Head of caudate nucleus (tissue), 42 donors: ENCODE measurements around the gene TMEM120B.

Experiments used
- DNase-seq, 42 donors: peaks; one replicate each; pipeline versions ENCODE4 v3.0.0 to v3.0.0-alpha.2; 2020 to 2021; ENCODE audit warnings: mixed read lengths in 7 of 42
- intact Hi-C: fragments of 100-400 bp; cut with DNase I; formaldehyde crosslinking; loops from one replicate; pipeline ENCODE4 v1.15.0; 2022

TMEM120B gene

DNA sequence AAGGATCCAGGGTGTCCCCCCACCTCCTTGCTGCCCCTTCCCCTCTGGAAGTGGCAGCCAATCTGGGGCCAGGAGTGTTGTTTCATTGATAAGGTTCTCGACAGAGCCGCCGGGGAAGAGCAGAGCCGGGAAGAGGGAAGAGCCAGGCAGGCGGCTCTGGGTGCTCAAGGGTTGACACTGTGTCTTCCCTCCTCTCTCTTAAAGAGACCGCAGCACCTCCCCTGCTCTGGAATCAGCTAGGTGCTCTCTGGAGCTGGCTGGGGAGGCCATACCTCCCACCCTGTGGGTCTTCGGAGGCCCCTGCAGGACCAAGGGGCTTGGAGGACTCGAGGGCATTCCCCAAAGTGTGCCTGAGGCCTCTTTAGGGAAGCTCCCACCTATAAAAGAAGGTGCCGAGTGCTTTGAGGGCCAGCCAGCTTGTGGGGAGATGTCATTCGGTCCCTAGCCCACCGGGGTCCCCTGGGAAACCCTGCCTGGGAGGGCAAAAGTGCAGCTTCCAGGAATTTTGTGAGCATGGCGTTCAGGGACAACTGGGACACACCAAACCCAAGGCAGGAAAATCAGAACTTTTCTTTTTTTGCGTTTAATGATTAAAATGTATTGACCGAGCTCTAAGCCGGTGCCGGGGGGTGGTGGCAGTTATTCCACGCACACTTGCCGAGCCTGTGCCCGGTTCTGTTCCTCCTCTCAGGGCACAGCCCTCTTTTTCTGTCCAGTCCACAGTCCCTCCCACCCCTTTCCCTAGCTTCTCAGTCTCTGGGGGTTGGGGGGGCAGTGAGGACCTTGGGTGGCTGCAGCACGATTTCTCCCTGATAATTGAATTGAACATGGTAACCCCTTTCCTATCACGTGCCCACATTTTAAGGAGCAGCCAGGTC lies 94.2 kb downstream of the TMEM120B start:
- peak in 17 of 42 donors; percentile 37 to 80 (median 60) for DNase-seq
- intact Hi-C loops, result no loop called here

- intact Hi-C loops, result no loop called here
- no peak for DNase-seq
Observed at GRCh38 chr12:121807642-121808347, 95.2 kb downstream of the TMEM120B start.

DNA sequence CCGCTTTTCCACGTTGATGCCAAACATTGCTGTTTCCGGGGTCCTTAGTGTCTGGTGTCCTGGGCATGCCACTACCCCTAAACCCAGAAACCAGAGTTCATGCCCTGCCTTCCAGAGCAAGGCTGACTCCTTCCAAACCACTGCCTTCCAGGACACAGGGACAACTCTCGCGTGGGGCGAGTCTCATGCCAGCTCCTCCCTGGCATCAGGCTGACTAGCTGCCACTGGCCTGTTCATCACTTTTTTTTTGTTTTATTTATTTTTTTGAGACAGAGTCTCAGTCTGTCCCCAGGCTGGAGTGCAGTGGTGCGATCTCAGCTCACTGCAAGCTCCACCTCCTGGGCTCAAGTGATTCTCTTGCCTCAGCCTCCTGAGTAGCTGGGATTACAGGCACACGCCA lies 96.1 kb downstream of the TMEM120B start:
- DNase-seq, result no peak
- intact Hi-C loops, result no loop called here

DNA sequence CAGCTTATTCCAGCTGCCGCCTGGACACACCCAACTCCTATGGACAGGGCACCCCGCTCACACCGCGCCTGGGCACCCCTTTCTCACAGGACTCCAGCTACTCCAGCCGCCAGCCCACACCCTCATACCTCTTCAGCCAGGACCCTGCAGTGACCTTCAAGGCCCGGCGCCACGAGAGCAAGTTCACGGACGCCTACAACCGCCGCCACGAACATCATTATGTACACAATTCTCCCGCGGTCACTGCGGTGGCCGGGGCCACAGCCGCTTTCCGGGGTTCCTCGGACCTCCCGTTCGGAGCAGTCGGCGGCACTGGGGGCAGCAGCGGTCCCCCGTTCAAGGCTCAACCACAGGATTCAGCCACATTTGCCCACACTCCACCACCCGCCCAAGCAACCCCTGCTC lies 97.2 kb downstream of the TMEM120B start:
- DNase-seq, result no peak
- intact Hi-C loops, result loop anchor here (5.0 kb wide), 1 partner anchor 78 kb away; the partner anchor contains the start of gene PSMD9

- DNase-seq, result no peak
- intact Hi-C loops, result loop anchor here (5.0 kb wide), 1 partner anchor 77 kb away; the partner anchor contains the start of gene PSMD9
Observed at GRCh38 chr12:121810234-121810817, 97.8 kb downstream of the TMEM120B start.

- intact Hi-C loops, result loop anchor here (5.0 kb wide), 1 partner anchor 76 kb away; the partner anchor contains the start of gene PSMD9
- no peak for DNase-seq
Observed at GRCh38 chr12:121810833-121811433, 98.4 kb downstream of the TMEM120B start.

GRCh38 chr12:121811434-121812319 lies 99.1 kb downstream of the TMEM120B start:
- intact Hi-C loops, result loop anchor here (5.0 kb wide), 1 partner anchor 76 kb away; the partner anchor contains the start of gene PSMD9
- peak in 39 of 42 donors; percentile 47 to 86 (median 72) for DNase-seq

DNA sequence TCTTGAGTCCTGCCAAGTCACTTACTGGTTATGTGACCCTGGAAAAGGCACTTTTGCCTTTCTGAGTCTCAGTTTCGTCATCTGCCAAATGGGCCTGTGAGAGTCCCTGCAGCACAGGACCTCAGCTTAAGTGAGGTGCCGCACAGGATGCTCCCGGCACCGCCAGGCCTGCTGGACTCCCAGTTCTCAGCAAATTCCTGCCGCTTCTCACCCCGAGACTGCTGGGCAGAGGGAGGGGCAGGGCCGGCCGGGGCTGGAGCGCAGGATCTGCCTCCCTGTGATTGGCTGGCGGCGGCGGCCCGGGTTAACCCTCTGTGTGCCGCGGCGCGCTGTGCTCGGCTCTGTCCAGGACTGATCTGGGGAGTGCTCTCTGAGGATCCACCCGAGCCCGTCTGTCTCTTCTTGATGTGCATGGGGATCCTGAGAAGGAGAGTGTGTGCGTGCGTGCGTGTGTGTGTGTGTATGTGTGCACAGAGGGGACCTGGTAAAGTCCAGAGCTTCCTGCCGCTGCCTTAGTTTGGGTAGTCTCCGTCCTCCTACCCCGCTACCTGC lies 99.8 kb downstream of the TMEM120B start:
- intact Hi-C loops, result loop anchor here (5.0 kb wide), 1 partner anchor 75 kb away; the partner anchor contains the start of gene PSMD9
- DNase-seq, result peak in 30 of 42 donors; percentile 36 to 77 (median 62)

DNA sequence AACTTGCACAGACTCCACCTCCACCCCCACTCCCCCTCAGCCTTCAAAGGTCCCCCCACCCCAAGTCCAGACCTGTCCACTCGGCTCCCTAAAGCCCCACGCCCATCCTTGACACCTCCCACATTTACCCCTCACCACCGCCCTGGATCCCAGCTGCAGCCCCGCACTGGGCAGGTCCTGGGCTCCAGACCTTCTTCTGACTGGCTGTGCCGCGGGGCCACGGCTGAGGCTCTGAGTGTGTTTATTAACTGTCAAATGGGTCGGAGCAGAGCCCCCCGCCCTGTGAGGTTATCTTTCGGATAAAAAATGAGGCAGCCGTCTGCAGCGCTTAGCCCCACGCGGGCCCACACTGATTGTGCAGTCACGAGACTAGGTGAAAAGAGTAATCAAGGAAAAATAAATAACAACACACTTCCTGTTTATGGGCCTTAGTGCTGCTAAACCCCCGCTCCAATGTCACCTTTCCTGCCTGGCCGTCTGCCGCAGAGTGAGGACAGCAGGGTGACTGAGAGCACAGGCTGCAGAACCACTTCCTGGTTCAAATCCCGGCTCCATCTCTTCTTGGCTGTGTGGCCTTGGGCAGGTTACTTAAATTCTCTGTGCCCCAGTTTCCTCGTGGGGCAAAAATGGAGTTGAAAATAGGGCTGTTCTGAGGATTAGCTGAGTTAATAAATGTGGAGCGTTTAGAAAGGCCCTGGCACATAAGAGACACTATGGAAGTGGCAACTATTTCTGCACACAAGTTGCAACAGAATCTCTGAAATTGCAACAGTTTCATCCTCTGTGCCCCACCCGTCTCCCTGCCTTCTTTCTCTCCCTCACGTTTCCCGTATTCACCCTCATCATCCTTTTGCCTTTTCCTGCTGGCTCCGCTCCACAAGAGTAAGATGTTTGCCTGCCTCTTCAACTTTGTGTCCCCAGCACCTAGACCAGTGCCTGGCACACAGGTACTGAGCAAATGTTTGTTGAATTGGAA lies 100.7 kb downstream of the TMEM120B start:
- intact Hi-C loops, result loop anchor here (5.0 kb wide), 1 partner anchor 74 kb away; the partner anchor contains the start of gene PSMD9
- no peak for DNase-seq

DNA sequence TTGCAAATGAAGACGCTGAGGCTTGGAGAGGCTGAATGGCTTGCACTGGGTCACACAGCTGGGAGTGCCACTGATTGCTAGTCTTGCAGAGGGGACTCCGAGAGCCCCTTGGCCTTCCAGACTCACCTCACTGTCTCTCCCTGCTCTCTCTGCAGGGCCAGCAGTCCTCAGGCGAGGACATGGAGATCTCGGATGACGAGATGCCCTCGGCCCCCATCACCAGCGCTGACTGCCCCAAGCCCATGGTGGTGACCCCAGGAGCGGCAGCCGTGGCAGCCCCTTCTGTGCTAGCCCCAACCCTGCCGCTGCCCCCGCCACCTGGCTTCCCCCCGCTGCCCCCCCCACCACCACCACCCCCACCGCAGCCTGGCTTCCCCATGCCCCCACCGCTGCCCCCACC lies 101.4 kb downstream of the TMEM120B start:
- intact Hi-C loops, result loop anchor here (5.0 kb wide), 1 partner anchor 73 kb away; the partner anchor contains the start of gene PSMD9
- DNase-seq, result no peak

DNA sequence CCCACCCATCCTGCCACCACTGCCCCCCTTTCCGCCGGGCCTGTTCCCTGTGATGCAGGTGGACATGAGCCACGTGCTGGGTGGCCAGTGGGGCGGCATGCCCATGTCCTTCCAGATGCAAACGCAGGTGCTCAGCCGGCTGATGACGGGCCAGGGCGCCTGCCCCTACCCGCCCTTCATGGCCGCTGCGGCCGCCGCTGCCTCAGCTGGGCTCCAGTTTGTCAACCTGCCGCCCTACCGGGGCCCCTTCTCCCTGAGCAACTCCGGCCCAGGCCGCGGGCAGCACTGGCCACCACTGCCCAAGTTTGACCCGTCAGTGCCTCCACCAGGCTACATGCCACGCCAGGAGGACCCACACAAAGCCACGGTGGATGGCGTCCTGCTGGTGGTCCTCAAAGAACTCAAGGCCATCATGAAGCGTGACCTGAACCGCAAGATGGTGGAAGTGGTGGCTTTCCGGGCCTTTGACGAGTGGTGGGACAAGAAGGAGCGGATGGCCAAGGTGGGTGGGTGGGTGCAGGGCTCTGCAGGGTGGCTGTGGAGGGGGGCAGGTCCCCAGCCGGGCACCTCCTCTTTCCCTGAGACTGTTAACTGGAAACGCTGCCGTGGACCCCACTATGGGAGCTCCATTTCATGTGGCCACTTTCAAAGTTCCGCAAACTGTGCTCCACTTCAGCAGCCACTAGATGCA lies 102.0 kb downstream of the TMEM120B start:
- intact Hi-C loops, result loop anchor here (5.0 kb wide), 1 partner anchor 73 kb away; the partner anchor contains the start of gene PSMD9
- no peak for DNase-seq

DNA sequence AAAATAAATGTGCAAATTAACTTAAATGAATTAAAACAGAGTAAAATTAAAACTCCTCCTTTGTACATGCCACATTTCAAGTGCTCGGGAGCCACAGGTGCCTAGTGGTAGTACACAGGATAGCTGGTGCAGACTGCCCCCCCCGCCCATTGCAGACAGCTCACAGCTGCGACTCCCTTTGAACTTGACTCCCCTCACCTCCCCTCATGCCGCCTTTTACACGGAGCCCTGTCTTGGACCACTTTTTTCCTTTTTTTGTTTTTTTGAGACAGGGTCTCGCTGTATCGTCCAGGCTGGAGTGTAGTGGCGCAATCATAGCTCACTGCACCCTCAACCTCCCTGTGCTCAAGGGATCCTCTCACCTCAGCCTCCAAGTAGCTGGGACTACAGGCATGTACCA lies 102.7 kb downstream of the TMEM120B start:
- intact Hi-C loops, result no loop called here
- DNase-seq, result no peak

- intact Hi-C loops, result no loop called here
- DNase-seq, result no peak
Observed at GRCh38 chr12:121816925-121817647, 104.5 kb downstream of the TMEM120B start.

- no peak for DNase-seq
- intact Hi-C loops, result no loop called here
Observed at GRCh38 chr12:121817648-121818043, 105.1 kb downstream of the TMEM120B start.
